GM12875 (cell line): ENCODE measurements around the gene PZP.
"Not testable (repeated sequence)": the region's sequence is repeated elsewhere in the genome, so short reads cannot be mapped to it uniquely, and the experiment has no call there.

Experiments used
- H3K4me3 ChIP-seq: one replicate; pipeline ENCODE4 v1.5.1; 2011; ENCODE audit warnings: low read depth, low read length, control low read depth
- CTCF ChIP-seq: IDR thresholded peaks from 2 replicates; pipeline ENCODE4 v1.5.1; 2011; ENCODE audit warnings: low read depth, mild to moderate bottlenecking, control low read depth, inconsistent platforms, low read length, moderate library complexity, borderline replicate concordance; ENCODE audit not compliant: insufficient read depth

Gene PZP

GRCh38 chr12:9235519-9235918 lies 27.3 kb upstream of the PZP start:
- no peak for TF ChIP-seq CTCF
- H3K4me3 ChIP-seq: no peak overlapping the region

- H3K4me3 ChIP-seq: no peak overlapping the region
- no peak for TF ChIP-seq CTCF
Measured at GRCh38 chr12:9227950-9228349, 19.8 kb upstream of the PZP start.

- no peak overlapping the region for H3K4me3 ChIP-seq
- no peak for TF ChIP-seq CTCF
Measured at GRCh38 chr12:9223830-9224229, 15.6 kb upstream of the PZP start.

GRCh38 chr12:9221483-9221882 lies 13.3 kb upstream of the PZP start:
- TF ChIP-seq CTCF: no peak
- H3K4me3 ChIP-seq: no peak overlapping the region

- H3K4me3 ChIP-seq: not testable (repeated sequence)
Measured at GRCh38 chr12:9221011-9221410, 12.8 kb upstream of the PZP start.

GRCh38 chr12:9214534-9214933 lies 6.3 kb upstream of the PZP start:
- H3K4me3 ChIP-seq: no peak overlapping the region
- no peak for TF ChIP-seq CTCF

- H3K4me3 ChIP-seq: no peak overlapping the region
- TF ChIP-seq CTCF: no peak
Measured at GRCh38 chr12:9211687-9212086, 3.5 kb upstream of the PZP start.

- H3K4me3 ChIP-seq: no peak overlapping the region
- no peak for TF ChIP-seq CTCF
Measured at GRCh38 chr12:9204380-9204779, 3.8 kb downstream of the PZP start.
